Measurements from ENCODE around the gene NLRC3. TPM values are rescaled to one million over a fixed set of nuclear protein-coding genes. Genes with fewer than 3 reads are reported as not detected.

Gene NLRC3
- polyA plus RNA-seq, 1 donor: 2.5 TPM

GRCh38 chr16:3580686-3581085 lies 3.5 kb upstream of the NLRC3 start:
- no CpG with 5 or more reads among the region's 8 CpGs for WGBS (ENCODE audit: insufficient coverage, low lambda C conversion rate)

GRCh38 chr16:3580251-3580651 lies 3.0 kb upstream of the NLRC3 start:
- H3K4me1 ChIP-seq (ENCODE audit: control insufficient read depth, insufficient read depth, low read length): peaks cover 5% of the 10 kb centered on the region
- H3K36me3 ChIP-seq (ENCODE audit: control insufficient read depth, insufficient read depth, low read length): peaks cover 16% of the 10 kb centered on the region
- H3K9me3 ChIP-seq (ENCODE audit: control insufficient read depth, low read depth, low read length): no peaks in the 10 kb centered on the region
- no peak overlapping the region for H3K4me3 ChIP-seq (ENCODE audit: low read length)
- DNase-seq: no peak
- WGBS (ENCODE audit: insufficient coverage, low lambda C conversion rate): no CpG with 5 or more reads among the region's 11 CpGs
- H3K27me3 ChIP-seq (ENCODE audit: control insufficient read depth, insufficient read depth, low read length): no peaks in the 10 kb centered on the region
- H3K27ac ChIP-seq (ENCODE audit: low read length): no peak overlapping the region

More at GRCh38 chr16:3580686-3581085, 3.5 kb upstream of the NLRC3 start:
- peaks cover 16% of the 10 kb centered on the region for H3K36me3 ChIP-seq (ENCODE audit: control insufficient read depth, insufficient read depth, low read length)
- no peak overlapping the region for H3K27ac ChIP-seq (ENCODE audit: low read length)
- H3K9me3 ChIP-seq (ENCODE audit: control insufficient read depth, low read depth, low read length): no peaks in the 10 kb centered on the region
- no peaks in the 10 kb centered on the region for H3K27me3 ChIP-seq (ENCODE audit: control insufficient read depth, insufficient read depth, low read length)
- H3K4me1 ChIP-seq (ENCODE audit: control insufficient read depth, insufficient read depth, low read length): peaks cover 5% of the 10 kb centered on the region
- no peak overlapping the region for H3K4me3 ChIP-seq (ENCODE audit: low read length)
- DNase-seq: no peak

DNA sequence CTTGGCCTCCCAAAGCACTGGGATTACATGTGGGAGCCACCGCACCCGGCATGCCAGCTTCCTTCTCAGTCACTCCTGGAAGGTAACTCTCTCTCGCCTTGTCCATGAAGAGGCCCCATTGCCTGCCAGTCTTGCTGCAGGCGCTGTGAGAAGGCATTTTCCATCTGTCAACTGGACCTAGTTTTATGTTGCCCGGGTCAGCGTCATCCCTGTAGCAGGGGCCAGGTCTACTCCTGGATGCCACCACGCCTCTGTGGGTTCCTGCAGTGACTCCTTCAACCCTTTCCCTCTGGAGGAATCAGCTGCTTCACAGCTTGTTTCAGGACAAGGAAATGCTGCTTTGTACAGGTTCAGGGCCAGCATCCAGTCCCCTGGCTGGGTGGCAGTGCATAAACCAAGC lies 2.6 kb upstream of the NLRC3 start:
- WGBS (ENCODE audit: insufficient coverage, low lambda C conversion rate): no CpG with 5 or more reads among the region's 7 CpGs
- H3K27ac ChIP-seq (ENCODE audit: low read length): no peak overlapping the region
- no peak for DNase-seq

DNA sequence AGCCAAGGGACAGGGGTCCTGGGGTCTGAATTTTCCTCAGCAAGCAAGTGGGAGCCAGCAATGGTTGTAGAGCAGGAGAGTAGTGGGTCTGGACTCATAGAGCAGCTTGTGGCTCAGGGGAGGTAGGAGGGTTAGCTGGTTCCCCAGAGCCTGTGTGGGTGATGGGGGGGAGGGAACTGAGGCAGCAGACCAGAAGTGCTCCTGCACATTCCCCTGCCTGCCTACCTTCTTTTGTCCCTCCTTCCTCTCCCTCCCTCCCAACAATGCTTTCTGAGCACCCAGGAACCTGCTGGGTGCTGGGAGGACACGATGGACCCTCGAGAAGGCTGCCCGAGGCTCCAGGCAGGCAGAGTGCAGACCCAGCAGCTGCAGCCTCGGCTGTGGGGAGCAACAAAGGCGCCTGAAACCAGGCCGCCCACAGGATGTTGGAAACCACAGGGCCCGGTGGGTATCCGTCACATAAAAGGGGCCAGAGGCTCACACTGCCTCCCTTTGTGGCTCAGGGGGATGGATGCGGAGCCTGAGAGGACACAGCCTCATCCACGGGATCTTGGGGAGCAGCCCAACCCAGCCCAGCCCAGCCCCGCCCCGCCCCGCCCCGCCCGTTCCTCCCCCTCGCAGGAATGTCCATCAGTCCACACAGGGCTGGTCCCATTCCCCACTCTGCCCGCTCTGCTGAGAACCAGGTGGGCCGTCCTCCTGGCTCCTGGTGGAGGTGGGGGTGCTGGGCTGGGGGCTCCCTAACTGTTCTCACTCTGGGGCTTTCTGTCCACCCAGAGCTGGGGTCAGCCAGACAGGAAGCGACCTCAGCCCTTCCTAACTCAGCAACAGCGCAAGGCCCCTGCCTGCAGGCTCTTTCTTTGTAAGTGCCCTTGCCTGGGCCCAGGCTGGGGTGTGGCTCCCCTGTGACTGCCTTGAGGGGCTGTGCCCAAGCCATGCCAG lies 1.7 kb upstream of the NLRC3 start:
- no peak overlapping the region for H3K27ac ChIP-seq (ENCODE audit: low read length)
- WGBS (ENCODE audit: insufficient coverage, low lambda C conversion rate): no CpG with 5 or more reads among the region's 20 CpGs

More for the DNA sequence above, 2.6 kb upstream of the NLRC3 start:
- Histone ChIP-seq H3K9me3 (ENCODE audit: control insufficient read depth, low read depth, low read length) (no peaks in the 10 kb centered on the region), H3K36me3 (ENCODE audit: control insufficient read depth, insufficient read depth, low read length) (peaks cover 16% of the 10 kb centered on the region), H3K4me3 (ENCODE audit: low read length) (no peak overlapping the region), H3K27me3 (ENCODE audit: control insufficient read depth, insufficient read depth, low read length) (no peaks in the 10 kb centered on the region), H3K4me1 (ENCODE audit: control insufficient read depth, insufficient read depth, low read length) (peaks cover 5% of the 10 kb centered on the region)

GRCh38 chr16:3578121-3578520 lies 918 bp upstream of the NLRC3 start:
- Histone ChIP-seq H3K36me3 (ENCODE audit: control insufficient read depth, insufficient read depth, low read length) (peaks cover 9% of the 10 kb centered on the region), H3K4me1 (ENCODE audit: control insufficient read depth, insufficient read depth, low read length) (peaks cover 5% of the 10 kb centered on the region), H3K27me3 (ENCODE audit: control insufficient read depth, insufficient read depth, low read length) (no peaks in the 10 kb centered on the region), H3K9me3 (ENCODE audit: control insufficient read depth, low read depth, low read length) (no peaks in the 10 kb centered on the region), H3K27ac (ENCODE audit: low read length) (no peak overlapping the region), H3K4me3 (ENCODE audit: low read length) (no peak overlapping the region)
- 80% methylated on average over 1 of the region's 8 CpGs for WGBS (ENCODE audit: insufficient coverage, low lambda C conversion rate)
- DNase-seq: no peak

More for the DNA sequence above, 1.7 kb upstream of the NLRC3 start:
- peaks cover 5% of the 10 kb centered on the region for H3K4me1 ChIP-seq (ENCODE audit: control insufficient read depth, insufficient read depth, low read length)
- DNase-seq: no peak
- H3K36me3 ChIP-seq (ENCODE audit: control insufficient read depth, insufficient read depth, low read length): peaks cover 13% of the 10 kb centered on the region
- no peaks in the 10 kb centered on the region for H3K27me3 ChIP-seq (ENCODE audit: control insufficient read depth, insufficient read depth, low read length)
- H3K4me3 ChIP-seq (ENCODE audit: low read length): no peak overlapping the region
- no peaks in the 10 kb centered on the region for H3K9me3 ChIP-seq (ENCODE audit: control insufficient read depth, low read depth, low read length)

DNA sequence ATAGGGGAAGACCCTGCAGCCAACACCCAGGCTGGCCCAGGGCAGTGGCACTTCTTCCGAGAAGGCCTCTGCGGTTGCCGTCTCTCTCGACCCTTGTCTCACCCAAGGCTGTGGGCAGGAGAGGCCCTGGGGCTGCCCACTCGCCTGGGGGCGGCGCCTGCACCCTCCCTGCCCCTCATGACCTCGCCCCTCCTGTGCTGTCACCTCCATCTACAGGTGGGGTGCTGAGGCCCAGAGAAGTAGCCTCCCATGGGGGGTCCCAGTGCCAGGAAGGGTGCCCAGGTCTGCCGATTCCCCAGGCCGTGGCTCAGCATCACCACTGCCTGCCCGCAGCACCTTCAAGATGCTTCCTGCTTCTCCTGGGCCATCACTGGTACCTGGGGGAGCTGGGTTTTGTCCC lies 992 bp downstream of the NLRC3 start:
- no peak overlapping the region for H3K27ac ChIP-seq (ENCODE audit: low read length)
- DNase-seq: no peak
- H3K9me3 ChIP-seq (ENCODE audit: control insufficient read depth, low read depth, low read length): no peaks in the 10 kb centered on the region
- no peak overlapping the region for H3K4me3 ChIP-seq (ENCODE audit: low read length)
- peaks cover 5% of the 10 kb centered on the region for H3K4me1 ChIP-seq (ENCODE audit: control insufficient read depth, insufficient read depth, low read length)
- no peaks in the 10 kb centered on the region for H3K27me3 ChIP-seq (ENCODE audit: control insufficient read depth, insufficient read depth, low read length)
- WGBS (ENCODE audit: insufficient coverage, low lambda C conversion rate): no CpG with 5 or more reads among the region's 11 CpGs
- no peaks in the 10 kb centered on the region for H3K36me3 ChIP-seq (ENCODE audit: control insufficient read depth, insufficient read depth, low read length)

GRCh38 chr16:3575491-3575890 lies 1.7 kb downstream of the NLRC3 start:
- Histone ChIP-seq H3K9me3 (ENCODE audit: control insufficient read depth, low read depth, low read length) (peaks cover 1% of the 10 kb centered on the region), H3K4me1 (ENCODE audit: control insufficient read depth, insufficient read depth, low read length) (peaks cover 5% of the 10 kb centered on the region), H3K4me3 (ENCODE audit: low read length) (no peak overlapping the region), H3K27me3 (ENCODE audit: control insufficient read depth, insufficient read depth, low read length) (no peaks in the 10 kb centered on the region), H3K36me3 (ENCODE audit: control insufficient read depth, insufficient read depth, low read length) (no peaks in the 10 kb centered on the region), H3K27ac (ENCODE audit: low read length) (no peak overlapping the region)
- WGBS (ENCODE audit: insufficient coverage, low lambda C conversion rate): no CpG with 5 or more reads among the region's 13 CpGs
- no peak for DNase-seq

DNA sequence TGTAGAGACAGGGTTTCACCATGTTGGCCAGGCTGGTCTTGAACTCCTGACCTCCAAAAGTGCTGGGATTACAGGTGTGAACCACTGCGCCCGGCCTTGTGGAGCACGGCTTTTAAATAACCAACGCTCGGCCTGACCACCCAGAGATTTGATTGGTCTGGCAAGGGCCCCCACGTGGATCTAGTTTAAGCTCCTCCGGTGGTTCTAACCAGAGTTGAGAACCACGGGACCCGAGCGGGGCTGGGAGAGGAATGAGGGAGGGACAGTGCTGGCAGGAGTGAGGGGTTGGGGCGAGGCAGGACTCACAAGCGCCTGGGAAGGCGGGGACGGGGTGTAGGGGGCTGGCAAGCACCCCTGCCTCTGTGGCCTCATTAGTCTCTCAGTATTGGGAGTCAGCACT lies 3.0 kb downstream of the NLRC3 start:
- Histone ChIP-seq H3K9me3 (ENCODE audit: control insufficient read depth, low read depth, low read length) (peaks cover 4% of the 10 kb centered on the region), H3K4me3 (ENCODE audit: low read length) (no peak overlapping the region), H3K36me3 (ENCODE audit: control insufficient read depth, insufficient read depth, low read length) (no peaks in the 10 kb centered on the region), H3K27ac (ENCODE audit: low read length) (no peak overlapping the region), H3K27me3 (ENCODE audit: control insufficient read depth, insufficient read depth, low read length) (no peaks in the 10 kb centered on the region), H3K4me1 (ENCODE audit: control insufficient read depth, insufficient read depth, low read length) (peaks cover 5% of the 10 kb centered on the region)
- DNase-seq: no peak
- no CpG with 5 or more reads among the region's 14 CpGs for WGBS (ENCODE audit: insufficient coverage, low lambda C conversion rate)

GRCh38 chr16:3573146-3573815 lies 3.9 kb downstream of the NLRC3 start:
- no peaks in the 10 kb centered on the region for H3K27me3 ChIP-seq (ENCODE audit: control insufficient read depth, insufficient read depth, low read length)
- DNase-seq: no peak
- peaks cover 4% of the 10 kb centered on the region for H3K9me3 ChIP-seq (ENCODE audit: control insufficient read depth, low read depth, low read length)
- no peaks in the 10 kb centered on the region for H3K36me3 ChIP-seq (ENCODE audit: control insufficient read depth, insufficient read depth, low read length)
- no CpG with 5 or more reads among the region's 9 CpGs for WGBS (ENCODE audit: insufficient coverage, low lambda C conversion rate)
- no peak overlapping the region for H3K4me3 ChIP-seq (ENCODE audit: low read length)
- no peaks in the 10 kb centered on the region for H3K4me1 ChIP-seq (ENCODE audit: control insufficient read depth, insufficient read depth, low read length)
- H3K27ac ChIP-seq (ENCODE audit: low read length): no peak overlapping the region

DNA sequence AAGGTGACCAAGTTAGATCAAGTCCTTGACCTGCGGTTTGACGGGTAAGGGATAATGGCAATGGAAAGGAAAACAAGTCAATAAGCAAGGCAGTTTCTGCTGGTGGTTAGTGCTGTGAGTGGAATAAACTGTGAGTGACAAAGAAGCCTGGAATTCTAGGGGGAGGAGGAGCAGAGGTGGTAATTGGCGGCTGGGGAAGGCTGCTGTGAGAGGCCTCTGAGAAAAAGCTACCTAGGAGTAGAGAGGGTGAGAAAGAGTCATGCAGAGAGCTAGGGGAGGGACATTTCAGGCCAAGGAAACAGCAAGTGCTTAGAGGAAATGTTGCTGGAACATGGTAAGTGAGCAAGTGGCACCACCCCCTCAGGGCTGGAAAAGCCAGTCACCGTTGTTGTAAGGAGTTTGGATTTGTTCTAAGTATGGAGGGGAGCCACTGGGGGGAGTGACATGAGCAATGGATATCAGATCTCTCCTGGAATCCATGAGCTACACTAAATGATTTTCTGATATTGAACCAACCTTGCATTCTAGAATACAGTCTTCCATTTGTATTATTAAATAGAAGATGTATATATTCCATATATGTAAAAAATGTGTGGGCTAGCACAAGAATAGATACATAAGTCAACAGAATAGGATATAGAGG lies 6.7 kb downstream of the NLRC3 start:
- WGBS (ENCODE audit: insufficient coverage, low lambda C conversion rate): 80% methylated on average over 1 of the region's 4 CpGs
- no peak overlapping the region for H3K4me3 ChIP-seq (ENCODE audit: low read length)
- no peaks in the 10 kb centered on the region for H3K4me1 ChIP-seq (ENCODE audit: control insufficient read depth, insufficient read depth, low read length)
- no peak overlapping the region for H3K27ac ChIP-seq (ENCODE audit: low read length)
- H3K9me3 ChIP-seq (ENCODE audit: control insufficient read depth, low read depth, low read length): peaks cover 4% of the 10 kb centered on the region
- no peaks in the 10 kb centered on the region for H3K27me3 ChIP-seq (ENCODE audit: control insufficient read depth, insufficient read depth, low read length)
- no peaks in the 10 kb centered on the region for H3K36me3 ChIP-seq (ENCODE audit: control insufficient read depth, insufficient read depth, low read length)
- DNase-seq: no peak
